GM20431 (cell line): Measurements from ENCODE around the gene TLCD4.

Experiments
- in situ Hi-C: fragments of 300-500 bp; cut with MseI, MboI; formaldehyde crosslinking; loops from one replicate; pipeline ENCODE4 v1.15.0; 2020; ENCODE audit warnings: low sequenced_read_pairs; ENCODE audit not compliant: unreplicated experiment

Gene TLCD4

GRCh38 chr1:95093296-95093695 lies 23.9 kb upstream of the TLCD4 start:
- in situ Hi-C loops = no loop called here

DNA sequence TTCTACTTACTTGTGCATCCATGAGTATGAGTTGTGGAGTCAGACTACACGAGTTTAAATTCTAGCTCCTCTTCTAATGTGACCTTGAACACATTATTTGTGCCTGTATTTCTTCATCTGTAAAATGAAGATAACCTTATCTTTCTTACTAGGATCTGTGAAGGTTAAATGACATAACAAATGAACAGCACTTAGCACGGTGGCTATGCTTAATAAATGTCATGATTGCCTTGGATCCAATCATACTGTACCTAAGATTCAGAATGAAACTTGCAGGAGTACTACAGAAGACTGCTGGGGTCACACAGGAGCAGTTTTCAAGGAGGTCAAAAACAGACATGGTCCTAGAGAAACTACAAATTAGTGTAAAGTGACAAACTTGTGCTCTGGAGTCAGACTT lies 22.2 kb upstream of the TLCD4 start:
- in situ Hi-C loops = no loop called here

DNA sequence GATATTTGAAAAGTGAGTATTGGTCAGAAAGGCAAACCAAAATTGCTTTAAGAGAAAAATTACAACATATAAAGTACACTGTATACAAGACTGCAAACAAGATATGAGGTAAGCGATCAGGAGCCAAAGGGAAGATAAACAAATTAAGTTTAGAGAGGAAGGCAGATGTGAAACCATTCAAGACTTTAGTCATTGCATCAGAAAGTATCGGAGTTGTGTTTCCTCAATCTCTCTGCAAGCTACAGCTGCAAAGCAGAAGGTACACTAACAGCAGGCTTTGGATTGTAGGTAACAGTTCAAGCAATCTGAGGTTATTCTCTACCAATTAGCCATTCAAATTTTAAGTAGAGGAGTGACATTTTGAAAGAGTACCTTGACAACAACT lies 21.3 kb upstream of the TLCD4 start:
- in situ Hi-C loops = no loop called here

- in situ Hi-C loops = no loop called here
Measured at GRCh38 chr1:95096218-95096841, 20.8 kb upstream of the TLCD4 start.

GRCh38 chr1:95097426-95097825 lies 19.7 kb upstream of the TLCD4 start:
- in situ Hi-C loops = no loop called here

GRCh38 chr1:95098196-95098595 lies 19.0 kb upstream of the TLCD4 start:
- in situ Hi-C loops = no loop called here

DNA sequence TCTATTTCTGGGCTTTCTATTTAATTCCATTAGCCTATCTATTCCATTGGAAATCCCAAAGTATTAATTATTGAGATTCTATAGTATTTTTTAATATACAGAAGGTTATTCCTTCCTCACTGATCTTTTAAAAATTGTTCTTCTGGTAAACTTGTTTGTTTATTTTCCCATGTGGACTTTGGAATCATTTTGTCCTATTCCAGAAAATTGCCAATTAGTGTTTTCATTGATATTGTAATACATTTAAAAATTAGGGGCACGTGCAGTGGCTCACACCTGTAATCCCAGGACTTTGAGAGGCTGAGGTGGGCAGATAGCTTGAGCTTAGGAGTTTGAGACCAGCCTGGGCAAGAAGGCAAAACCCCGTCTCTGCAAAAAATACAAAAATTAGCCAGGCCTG lies 8.4 kb upstream of the TLCD4 start:
- in situ Hi-C loops = no loop called here

- in situ Hi-C loops = no loop called here
Measured at GRCh38 chr1:95111014-95111413, 6.1 kb upstream of the TLCD4 start.

GRCh38 chr1:95113684-95114083 lies 3.5 kb upstream of the TLCD4 start:
- in situ Hi-C loops = no loop called here

GRCh38 chr1:95115708-95116137 lies 1.4 kb upstream of the TLCD4 start:
- in situ Hi-C loops = no loop called here

DNA sequence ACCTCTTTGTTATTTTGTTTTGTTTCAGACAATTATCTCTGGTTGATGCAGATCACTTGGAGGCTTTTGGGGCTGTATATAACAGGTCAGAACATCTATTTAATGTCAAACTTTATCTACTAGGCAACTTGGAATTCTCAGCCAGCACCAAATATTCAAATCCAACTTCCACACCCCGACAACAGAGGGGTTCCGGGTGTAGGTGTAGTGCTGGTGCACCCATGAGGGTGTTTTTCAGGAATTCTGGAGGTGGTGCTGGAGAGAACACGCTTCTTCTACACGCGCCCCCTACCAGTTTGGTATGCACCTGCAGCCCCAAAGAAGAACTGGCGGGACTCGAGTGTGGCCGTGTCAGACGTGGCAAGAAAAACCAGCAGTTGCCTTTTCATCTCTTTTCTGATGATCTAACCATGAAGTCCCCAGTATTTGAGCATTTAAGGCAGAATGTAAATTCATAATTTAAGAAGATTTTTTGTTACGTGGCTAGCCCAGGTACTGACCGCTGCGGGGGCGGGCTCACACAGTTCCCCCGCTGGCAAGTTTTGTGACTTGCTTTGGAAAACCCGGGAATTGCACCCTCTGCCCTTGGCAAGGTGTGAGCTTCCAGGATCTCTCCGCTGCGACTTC lies 462 bp upstream of the TLCD4 start:
- in situ Hi-C loops = no loop called here

DNA sequence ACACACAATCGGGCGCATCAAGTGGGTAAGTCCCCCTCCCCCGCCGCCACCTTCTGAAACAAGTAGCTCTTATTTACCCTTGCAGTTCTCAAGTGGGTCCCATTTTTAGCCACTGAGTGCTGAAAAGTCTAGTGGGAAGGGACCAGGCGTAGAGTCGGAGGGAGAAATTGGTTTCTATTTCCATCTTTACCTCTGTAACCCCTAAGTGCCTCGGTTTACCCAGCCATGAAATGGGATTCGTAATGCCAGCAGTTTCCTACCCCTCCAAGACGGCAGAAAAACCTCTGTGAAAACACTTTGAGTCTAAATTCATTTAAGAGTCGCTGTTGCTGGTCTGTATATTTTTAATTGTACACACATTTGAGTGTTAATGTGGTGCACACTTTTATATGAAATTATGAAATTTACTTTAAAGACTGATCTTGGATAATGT lies 928 bp downstream of the TLCD4 start:
- in situ Hi-C loops = no loop called here

DNA sequence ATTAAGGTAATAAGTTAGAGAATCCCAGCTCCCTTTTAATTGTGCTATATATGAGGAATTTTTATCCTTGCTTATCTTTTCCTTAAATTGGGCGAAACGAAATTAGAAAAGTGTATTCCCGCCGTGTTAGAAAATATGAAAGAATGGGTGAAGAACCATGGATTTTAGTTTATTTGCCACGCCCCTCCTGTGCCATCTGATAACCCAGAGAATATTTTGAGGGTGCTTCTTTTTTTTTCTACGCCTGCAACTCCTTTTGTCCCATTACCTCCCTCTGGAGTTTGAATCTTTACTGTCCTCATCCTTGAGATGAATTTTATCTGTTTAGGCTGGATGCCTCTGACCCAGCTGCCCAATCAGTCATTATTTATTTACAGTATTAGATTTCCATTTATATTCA lies 1.6 kb downstream of the TLCD4 start:
- in situ Hi-C loops = no loop called here

- in situ Hi-C loops = no loop called here
Measured at GRCh38 chr1:95119273-95119672, 2.1 kb downstream of the TLCD4 start.

- in situ Hi-C loops = no loop called here
Measured at GRCh38 chr1:95122151-95122697, 5.1 kb downstream of the TLCD4 start.

DNA sequence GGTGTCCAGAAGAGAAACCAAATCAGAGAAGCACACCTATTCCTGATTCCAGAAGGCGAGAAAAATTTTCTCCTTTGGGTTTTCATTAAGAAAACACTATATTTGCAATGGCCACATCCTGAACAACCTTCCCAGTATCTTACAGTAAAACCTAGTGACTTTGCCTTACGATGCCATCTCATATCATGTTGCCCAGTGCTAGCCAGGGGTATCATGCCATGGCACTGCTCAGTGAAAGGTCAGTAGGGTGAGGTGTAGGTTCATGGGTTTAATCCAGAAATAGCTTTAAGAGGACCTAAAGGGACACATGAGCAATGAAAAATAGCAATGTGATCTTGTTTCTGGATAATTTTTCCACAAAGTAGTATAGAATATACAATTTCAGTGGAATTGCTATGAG lies 7.2 kb downstream of the TLCD4 start:
- in situ Hi-C loops = no loop called here

GRCh38 chr1:95126366-95126765 lies 9.2 kb downstream of the TLCD4 start:
- in situ Hi-C loops = no loop called here

- in situ Hi-C loops = no loop called here
Measured at GRCh38 chr1:95126846-95127245, 9.7 kb downstream of the TLCD4 start.

DNA sequence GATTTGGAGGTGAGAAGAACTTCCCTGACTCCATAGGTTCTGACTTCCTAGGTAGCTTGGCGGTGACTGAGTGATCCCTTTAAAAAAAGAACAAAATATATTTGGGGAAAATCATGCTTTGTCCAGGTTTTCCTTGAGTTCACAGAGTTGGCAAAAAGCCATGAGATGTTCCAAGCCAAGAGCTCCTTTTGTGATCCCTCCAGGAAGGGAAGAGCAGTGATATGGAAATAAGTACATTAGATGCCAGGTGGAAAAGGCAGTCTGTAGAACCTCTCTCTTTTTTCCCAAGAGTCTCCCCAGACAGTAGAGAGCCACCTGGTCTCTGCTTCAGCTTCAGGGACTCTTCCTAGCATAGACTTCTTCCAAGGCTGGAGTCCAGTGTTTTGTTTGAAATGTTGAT lies 10.2 kb downstream of the TLCD4 start:
- in situ Hi-C loops = no loop called here

- in situ Hi-C loops = no loop called here
Measured at GRCh38 chr1:95132762-95133161, 15.6 kb downstream of the TLCD4 start.

DNA sequence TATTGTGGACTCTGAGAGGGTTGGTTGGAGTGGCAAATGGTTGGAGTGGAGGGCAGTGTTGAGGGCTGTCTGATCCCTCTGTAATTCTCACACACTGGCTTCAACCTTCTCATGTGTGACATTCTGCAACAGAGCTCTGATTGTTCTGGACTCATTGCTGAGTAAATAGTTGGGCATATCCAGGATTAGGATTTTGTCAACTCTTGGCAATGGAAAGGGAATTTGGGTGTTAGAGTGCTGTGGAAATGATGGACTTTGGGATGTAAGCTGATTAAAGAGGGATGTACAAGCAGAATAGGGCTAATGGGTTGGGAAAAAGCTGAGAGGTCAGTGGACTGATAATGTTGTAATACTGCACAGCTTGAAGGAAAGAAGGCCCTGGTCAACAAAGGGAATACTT lies 16.5 kb downstream of the TLCD4 start:
- in situ Hi-C loops = no loop called here

DNA sequence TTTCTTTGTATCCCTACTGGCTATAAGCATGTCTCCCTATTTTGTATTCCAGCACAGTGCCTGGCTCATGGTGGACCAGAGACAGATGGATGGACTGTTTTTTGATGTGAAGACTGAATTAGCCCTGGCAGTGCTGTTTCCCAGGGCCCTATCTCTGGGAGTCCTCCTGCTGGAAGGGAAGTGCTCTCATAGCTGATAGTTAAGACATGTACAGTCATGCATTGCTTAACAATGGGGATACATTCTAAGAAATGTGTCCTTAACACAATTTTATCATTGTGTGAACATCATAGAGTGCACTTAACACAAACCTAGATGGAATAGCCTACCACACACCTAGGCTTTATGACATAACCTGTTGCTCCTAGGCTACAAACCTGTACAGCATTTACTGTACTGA lies 21.1 kb downstream of the TLCD4 start:
- in situ Hi-C loops = no loop called here
